Cardiac fibroblast (primary cell): ENCODE measurements around the gene CNTNAP5.
"Not testable (repeated sequence)": the region's sequence is repeated elsewhere in the genome, so short reads cannot be mapped to it uniquely, and the experiment has no call there.

Experiments
- DNase-seq, 2 donors: peaks; one replicate each; pipeline versions ENCODE4 v3.0.0 to v3.0.0-alpha.2; 2010; ENCODE audit warnings: low read depth in 2 of 2
- H3K4me3 ChIP-seq, 2 donors: replicated peaks in 1 of 2; 1 replicate in 1 of 2; 2 replicates in 1 of 2; pipeline ENCODE4 v1.5.1; 2011; ENCODE audit warnings: low read depth in 2 of 2, low read length in 2 of 2, mild to moderate bottlenecking in 2 of 2, moderate library complexity in 1 of 2
- TF ChIP-seq, protein P1 (sequence below): IDR thresholded peaks from one replicate; pipeline ENCODE4 v1.5.1; 2011; ENCODE audit warnings: low read depth, mild to moderate bottlenecking, low read length, inconsistent platforms

The CNTNAP5 gene

GRCh38 chr2:124382067-124382618 lies 357.1 kb downstream of the CNTNAP5 start:
- no peak overlapping the region for H3K4me3 ChIP-seq
- DNase-seq = no peak
- TF ChIP-seq, protein P1, sequence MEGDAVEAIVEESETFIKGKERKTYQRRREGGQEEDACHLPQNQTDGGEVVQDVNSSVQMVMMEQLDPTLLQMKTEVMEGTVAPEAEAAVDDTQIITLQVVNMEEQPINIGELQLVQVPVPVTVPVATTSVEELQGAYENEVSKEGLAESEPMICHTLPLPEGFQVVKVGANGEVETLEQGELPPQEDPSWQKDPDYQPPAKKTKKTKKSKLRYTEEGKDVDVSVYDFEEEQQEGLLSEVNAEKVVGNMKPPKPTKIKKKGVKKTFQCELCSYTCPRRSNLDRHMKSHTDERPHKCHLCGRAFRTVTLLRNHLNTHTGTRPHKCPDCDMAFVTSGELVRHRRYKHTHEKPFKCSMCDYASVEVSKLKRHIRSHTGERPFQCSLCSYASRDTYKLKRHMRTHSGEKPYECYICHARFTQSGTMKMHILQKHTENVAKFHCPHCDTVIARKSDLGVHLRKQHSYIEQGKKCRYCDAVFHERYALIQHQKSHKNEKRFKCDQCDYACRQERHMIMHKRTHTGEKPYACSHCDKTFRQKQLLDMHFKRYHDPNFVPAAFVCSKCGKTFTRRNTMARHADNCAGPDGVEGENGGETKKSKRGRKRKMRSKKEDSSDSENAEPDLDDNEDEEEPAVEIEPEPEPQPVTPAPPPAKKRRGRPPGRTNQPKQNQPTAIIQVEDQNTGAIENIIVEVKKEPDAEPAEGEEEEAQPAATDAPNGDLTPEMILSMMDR = no peak

DNA sequence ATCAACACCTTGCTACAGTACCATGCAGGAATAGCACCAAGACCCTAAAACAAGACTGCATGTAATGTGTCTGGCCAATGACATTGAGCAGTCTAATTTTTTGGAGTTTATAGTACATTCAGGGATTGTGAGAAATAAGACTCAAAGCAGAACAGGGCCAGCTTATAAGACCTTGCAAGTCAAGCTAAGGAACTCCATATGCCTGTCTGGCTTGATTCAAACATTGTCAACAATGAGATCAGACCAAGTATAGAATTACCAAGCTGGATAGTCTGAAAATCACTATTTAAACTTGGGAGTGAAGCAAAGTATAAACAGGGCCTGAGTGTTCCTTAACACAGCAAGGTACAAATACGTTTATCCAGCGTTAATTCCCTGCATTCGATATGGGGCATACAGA lies 370.9 kb downstream of the CNTNAP5 start:
- no peak for DNase-seq
- no peak overlapping the region for H3K4me3 ChIP-seq
- TF ChIP-seq, protein P1 = no peak

DNA sequence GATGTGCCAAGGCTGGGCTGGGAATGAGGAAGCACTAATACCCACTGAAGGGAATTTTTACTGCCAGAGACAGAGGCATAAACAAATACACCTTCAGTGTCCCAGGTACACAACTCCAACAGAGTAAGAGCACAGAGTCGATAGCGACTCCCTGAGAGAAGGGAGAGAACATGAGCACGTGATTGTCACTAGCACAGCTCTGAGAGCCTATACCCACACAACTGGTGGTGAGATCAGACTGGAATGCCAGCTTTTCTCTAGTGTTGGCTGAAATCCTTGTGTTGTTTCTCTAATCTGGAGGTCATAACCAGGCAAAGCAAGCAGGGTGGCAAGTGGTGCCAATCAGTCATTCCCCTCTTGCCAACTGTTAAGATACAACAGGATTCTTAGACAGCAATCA lies 377.2 kb downstream of the CNTNAP5 start:
- no peak overlapping the region for H3K4me3 ChIP-seq
- DNase-seq = no peak
- TF ChIP-seq, protein P1 = no peak

DNA sequence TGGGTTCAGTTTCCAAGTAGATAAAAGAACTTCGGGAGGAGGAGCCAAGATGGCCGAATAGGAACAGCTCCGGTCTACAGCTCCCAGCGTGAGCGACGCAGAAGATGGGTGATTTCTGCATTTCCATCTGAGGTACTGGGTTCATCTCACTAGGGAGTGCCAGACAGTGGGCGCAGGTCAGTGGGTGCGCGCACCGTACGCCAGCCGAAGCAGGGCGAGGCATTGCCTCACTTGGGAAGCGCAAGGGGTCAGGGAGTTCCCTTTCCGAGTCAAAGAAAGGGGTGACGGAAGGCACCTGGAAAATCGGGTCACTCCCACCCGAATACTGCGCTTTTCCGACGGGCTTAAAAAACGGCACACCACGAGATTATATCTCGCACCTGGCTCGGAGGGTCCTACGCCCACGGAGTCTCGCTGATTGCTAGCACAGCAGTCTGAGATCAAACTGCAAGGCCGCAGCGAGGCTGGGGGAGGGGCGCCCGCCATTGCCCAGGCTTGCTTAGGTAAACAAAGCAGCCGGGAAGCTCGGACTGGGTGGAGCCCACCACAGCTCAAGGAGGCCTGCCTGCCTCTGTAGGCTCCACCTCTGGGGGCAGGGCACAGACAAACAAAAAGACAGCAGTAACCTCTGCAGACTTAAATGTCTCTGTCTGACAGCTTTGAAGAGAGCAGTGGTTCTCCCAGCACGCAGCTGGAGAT lies 382.9 kb downstream of the CNTNAP5 start:
- DNase-seq, H3K4me3 ChIP-seq: not testable (repeated sequence)

- H3K4me3 ChIP-seq = no peak overlapping the region
- no peak for DNase-seq
- TF ChIP-seq, protein P1 = no peak
Observed at GRCh38 chr2:124424074-124424473, 399.0 kb downstream of the CNTNAP5 start.

DNA sequence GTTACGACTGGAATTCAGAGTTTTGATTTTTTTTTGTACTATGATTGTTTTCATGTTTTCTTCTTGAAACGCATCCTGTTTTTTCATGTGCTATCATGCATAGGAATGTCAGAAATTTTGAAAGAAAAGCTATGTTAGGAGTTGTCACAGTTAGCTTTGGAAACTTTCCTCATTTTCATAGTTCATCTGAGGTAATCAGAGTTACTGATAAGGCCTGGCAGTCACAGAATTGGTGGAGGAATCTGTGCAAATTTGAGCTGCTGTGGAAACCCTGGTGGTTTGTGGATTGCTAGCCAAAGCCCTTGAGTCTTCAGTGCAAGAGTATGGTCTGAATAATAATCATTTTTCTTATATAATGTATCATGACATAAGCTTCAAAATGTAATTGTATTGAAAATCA lies 401.0 kb downstream of the CNTNAP5 start:
- peak in 1 of 2 donors; percentile 17 for DNase-seq
- H3K4me3 ChIP-seq = no peak overlapping the region
- TF ChIP-seq, protein P1 = no peak

- DNase-seq = no peak
- TF ChIP-seq, protein P1 = no peak
- no peak overlapping the region for H3K4me3 ChIP-seq
Observed at GRCh38 chr2:124426625-124427024, 401.5 kb downstream of the CNTNAP5 start.
